Measurements from ENCODE around the gene OR2G2. TPM values are rescaled to one million over a fixed set of nuclear protein-coding genes. Genes with fewer than 3 reads are reported as not detected.

The OR2G2 gene, protein sequence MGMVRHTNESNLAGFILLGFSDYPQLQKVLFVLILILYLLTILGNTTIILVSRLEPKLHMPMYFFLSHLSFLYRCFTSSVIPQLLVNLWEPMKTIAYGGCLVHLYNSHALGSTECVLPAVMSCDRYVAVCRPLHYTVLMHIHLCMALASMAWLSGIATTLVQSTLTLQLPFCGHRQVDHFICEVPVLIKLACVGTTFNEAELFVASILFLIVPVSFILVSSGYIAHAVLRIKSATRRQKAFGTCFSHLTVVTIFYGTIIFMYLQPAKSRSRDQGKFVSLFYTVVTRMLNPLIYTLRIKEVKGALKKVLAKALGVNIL
- not detected in 2 replicates for total RNA-seq
- not detected in 2 replicates for polyA plus RNA-seq

DNA sequence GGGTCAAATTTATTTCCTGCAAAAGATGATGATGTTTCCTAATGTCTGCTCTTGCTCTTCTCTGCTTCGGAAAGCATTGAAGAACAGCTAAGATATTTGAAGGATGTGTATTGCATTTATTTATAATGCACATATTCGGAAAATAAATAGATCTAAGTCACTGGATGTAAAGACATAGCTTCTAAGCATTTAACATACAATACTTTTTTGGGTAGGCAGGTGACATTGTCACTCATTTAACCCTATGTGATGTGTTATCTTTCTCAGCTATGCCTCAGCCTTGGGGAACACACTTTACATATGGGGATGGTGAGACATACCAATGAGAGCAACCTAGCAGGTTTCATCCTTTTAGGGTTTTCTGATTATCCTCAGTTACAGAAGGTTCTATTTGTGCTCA lies at the start of gene OR2G2:
Gene OR2G2, plus strand, starts transcription at position 301 of the 400 bp plus-strand sequence. Its CDS starts 0 bp downstream, at position 301.
- TF ChIP-seq, protein P1, sequence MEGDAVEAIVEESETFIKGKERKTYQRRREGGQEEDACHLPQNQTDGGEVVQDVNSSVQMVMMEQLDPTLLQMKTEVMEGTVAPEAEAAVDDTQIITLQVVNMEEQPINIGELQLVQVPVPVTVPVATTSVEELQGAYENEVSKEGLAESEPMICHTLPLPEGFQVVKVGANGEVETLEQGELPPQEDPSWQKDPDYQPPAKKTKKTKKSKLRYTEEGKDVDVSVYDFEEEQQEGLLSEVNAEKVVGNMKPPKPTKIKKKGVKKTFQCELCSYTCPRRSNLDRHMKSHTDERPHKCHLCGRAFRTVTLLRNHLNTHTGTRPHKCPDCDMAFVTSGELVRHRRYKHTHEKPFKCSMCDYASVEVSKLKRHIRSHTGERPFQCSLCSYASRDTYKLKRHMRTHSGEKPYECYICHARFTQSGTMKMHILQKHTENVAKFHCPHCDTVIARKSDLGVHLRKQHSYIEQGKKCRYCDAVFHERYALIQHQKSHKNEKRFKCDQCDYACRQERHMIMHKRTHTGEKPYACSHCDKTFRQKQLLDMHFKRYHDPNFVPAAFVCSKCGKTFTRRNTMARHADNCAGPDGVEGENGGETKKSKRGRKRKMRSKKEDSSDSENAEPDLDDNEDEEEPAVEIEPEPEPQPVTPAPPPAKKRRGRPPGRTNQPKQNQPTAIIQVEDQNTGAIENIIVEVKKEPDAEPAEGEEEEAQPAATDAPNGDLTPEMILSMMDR (IDR thresholded peaks at IDR 0.05; ENCODE audit: poor library complexity), result no peak
- no peak for TF ChIP-seq EZH2 (IDR thresholded peaks at IDR 0.05; ENCODE audit: borderline replicate concordance)
- TF ChIP-seq EZH2phosphoT487 (IDR thresholded peaks at IDR 0.05; ENCODE audit: low read depth, severe bottlenecking, unreplicated experiment), result no peak
- no peaks in the 10 kb centered on the region for H3K9me3 ChIP-seq (ENCODE audit: low read depth)
- H3K4me3 ChIP-seq, result no peak within 1 kb of the TSS
- WGBS (ENCODE audit: low lambda C conversion rate, missing lambda C conversion rate), result 75% methylated on average over 2 of the region's 2 CpGs
- no peaks in the 10 kb centered on the region for H3K79me2 ChIP-seq
- DNase-seq (ENCODE audit: low spot score), result no peak
- H3K36me3 ChIP-seq (replicated peaks; ENCODE audit: insufficient read depth, low read depth), result no peaks in the 10 kb centered on the region
- H3K27ac ChIP-seq, result no peak within 1 kb of the TSS
- no peaks in the 10 kb centered on the region for H3K9me2 ChIP-seq (replicated peaks; ENCODE audit: insufficient read depth)
- no peaks in the 10 kb centered on the region for H4K20me1 ChIP-seq (ENCODE audit: insufficient read depth, poor library complexity, severe bottlenecking)
- no peak within 1 kb of the TSS for H3K4me2 ChIP-seq
- no peaks in the 10 kb centered on the region for H3K27me3 ChIP-seq
- no peaks in the 10 kb centered on the region for H3K4me1 ChIP-seq (ENCODE audit: insufficient read depth)
- no peak within 1 kb of the TSS for H2AFZ ChIP-seq

DNA sequence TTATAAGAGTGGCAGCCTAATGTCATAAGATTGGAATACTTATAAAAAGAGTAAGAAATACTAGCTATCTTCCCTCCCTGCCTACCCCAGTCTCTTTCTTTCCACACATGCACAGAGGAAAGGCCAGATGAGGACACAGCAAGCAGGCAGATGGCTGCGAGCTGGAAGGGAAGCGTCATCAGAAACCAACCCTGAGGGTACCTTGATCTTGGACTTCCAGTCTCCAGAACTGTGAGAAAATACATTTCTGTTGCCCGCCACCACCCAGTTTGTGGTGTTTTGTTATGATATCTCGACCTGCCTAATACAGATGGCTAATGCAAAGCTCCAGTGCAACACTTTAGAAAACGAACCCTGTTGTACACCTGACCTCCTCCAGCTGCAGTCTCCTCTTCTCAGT lies 49.6 kb upstream of the OR2G2 start:
- H4K20me1 ChIP-seq (ENCODE audit: insufficient read depth, poor library complexity, severe bottlenecking), result no peaks in the 10 kb centered on the region
- no peak overlapping the region for H3K4me3 ChIP-seq
- no peaks in the 10 kb centered on the region for H3K27me3 ChIP-seq
- no peak for DNase-seq (ENCODE audit: low spot score)
- no peaks in the 10 kb centered on the region for H3K4me1 ChIP-seq (ENCODE audit: insufficient read depth)
- no peak overlapping the region for H2AFZ ChIP-seq
- no peaks in the 10 kb centered on the region for H3K79me2 ChIP-seq
- H3K36me3 ChIP-seq (replicated peaks; ENCODE audit: insufficient read depth, low read depth), result no peaks in the 10 kb centered on the region
- H3K9me3 ChIP-seq (ENCODE audit: low read depth), result no peaks in the 10 kb centered on the region
- no peak for TF ChIP-seq EZH2phosphoT487 (IDR thresholded peaks at IDR 0.05; ENCODE audit: low read depth, severe bottlenecking, unreplicated experiment)
- 80% methylated on average over 5 of the region's 5 CpGs for WGBS (ENCODE audit: low lambda C conversion rate, missing lambda C conversion rate)
- H3K9me2 ChIP-seq (replicated peaks; ENCODE audit: insufficient read depth), result no peaks in the 10 kb centered on the region
- no peak overlapping the region for H3K4me2 ChIP-seq
- H3K27ac ChIP-seq, result no peak overlapping the region

DNA sequence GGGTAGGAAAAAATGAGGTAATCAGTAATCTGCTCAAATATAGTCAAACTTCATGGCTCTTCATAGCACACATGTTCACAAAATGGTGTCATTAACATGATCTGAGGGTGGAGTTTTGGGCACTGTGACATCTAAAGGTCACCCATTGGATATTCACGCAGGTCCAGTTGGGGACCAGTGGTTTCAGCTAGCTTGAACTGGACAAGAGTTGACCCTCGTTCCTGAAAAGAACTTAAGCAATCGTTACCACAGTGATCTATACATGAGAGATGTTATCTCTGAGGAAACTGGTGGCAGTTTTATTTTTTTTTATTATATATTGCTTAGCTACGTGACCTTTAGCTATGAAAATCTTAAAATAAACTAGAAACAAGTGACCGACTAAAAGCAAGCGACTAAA lies 48.9 kb upstream of the OR2G2 start:
- Histone ChIP-seq H3K4me2 (no peak overlapping the region), H4K20me1 (ENCODE audit: insufficient read depth, poor library complexity, severe bottlenecking) (no peaks in the 10 kb centered on the region), H3K4me3 (no peak overlapping the region), H3K9me3 (ENCODE audit: low read depth) (no peaks in the 10 kb centered on the region), H3K27me3 (no peaks in the 10 kb centered on the region), H3K27ac (no peak overlapping the region), H3K36me3 (replicated peaks; ENCODE audit: insufficient read depth, low read depth) (no peaks in the 10 kb centered on the region), H2AFZ (no peak overlapping the region), H3K79me2 (no peaks in the 10 kb centered on the region), H3K4me1 (ENCODE audit: insufficient read depth) (no peaks in the 10 kb centered on the region), H3K9me2 (replicated peaks; ENCODE audit: insufficient read depth) (no peaks in the 10 kb centered on the region)
- TF ChIP-seq EZH2 (IDR thresholded peaks at IDR 0.05; ENCODE audit: borderline replicate concordance) (no peak), EZH2phosphoT487 (IDR thresholded peaks at IDR 0.05; ENCODE audit: low read depth, severe bottlenecking, unreplicated experiment) (no peak)
- TF ChIP-seq, protein P1 (IDR thresholded peaks at IDR 0.05; ENCODE audit: poor library complexity), result no peak
- WGBS (ENCODE audit: low lambda C conversion rate, missing lambda C conversion rate), result 89% methylated on average over 6 of the region's 6 CpGs
- DNase-seq (ENCODE audit: low spot score), result no peak

DNA sequence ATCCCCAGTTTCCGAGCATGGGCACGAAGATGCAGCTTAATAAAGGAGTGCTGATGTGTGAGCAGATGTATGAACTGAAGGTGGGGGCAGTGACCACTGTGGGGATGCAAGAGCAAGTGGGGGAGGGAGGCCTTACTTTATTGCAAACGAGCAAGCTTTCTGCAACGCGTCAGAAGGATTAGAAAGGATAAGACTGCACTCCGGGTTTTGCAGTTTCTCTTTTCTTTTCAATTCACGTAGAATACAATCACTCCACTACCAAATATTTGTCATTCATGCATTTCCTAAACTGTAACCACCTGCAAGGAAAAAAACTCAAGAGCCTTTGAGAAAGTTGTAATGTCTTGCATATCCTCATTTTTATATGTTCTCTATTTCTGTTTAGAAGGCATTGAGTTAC lies 47.6 kb upstream of the OR2G2 start:
- H2AFZ ChIP-seq, result no peak overlapping the region
- no peaks in the 10 kb centered on the region for H3K36me3 ChIP-seq (replicated peaks; ENCODE audit: insufficient read depth, low read depth)
- DNase-seq (ENCODE audit: low spot score), result no peak
- no peaks in the 10 kb centered on the region for H3K9me3 ChIP-seq (ENCODE audit: low read depth)
- no peaks in the 10 kb centered on the region for H3K79me2 ChIP-seq
- TF ChIP-seq, protein P1 (IDR thresholded peaks at IDR 0.05; ENCODE audit: poor library complexity), result no peak
- TF ChIP-seq EZH2 (IDR thresholded peaks at IDR 0.05; ENCODE audit: borderline replicate concordance), result no peak
- no peak for TF ChIP-seq EZH2phosphoT487 (IDR thresholded peaks at IDR 0.05; ENCODE audit: low read depth, severe bottlenecking, unreplicated experiment)
- WGBS (ENCODE audit: low lambda C conversion rate, missing lambda C conversion rate), result 51% methylated on average over 7 of the region's 7 CpGs
- H3K27me3 ChIP-seq, result no peaks in the 10 kb centered on the region
- H3K4me1 ChIP-seq (ENCODE audit: insufficient read depth), result no peaks in the 10 kb centered on the region
- no peak overlapping the region for H3K27ac ChIP-seq
- H4K20me1 ChIP-seq (ENCODE audit: insufficient read depth, poor library complexity, severe bottlenecking), result no peaks in the 10 kb centered on the region
- H3K4me3 ChIP-seq, result no peak overlapping the region
- no peaks in the 10 kb centered on the region for H3K9me2 ChIP-seq (replicated peaks; ENCODE audit: insufficient read depth)
- H3K4me2 ChIP-seq, result no peak overlapping the region

Measured in hepatocyte (in vitro differentiated cells).